T-helper 22 cell (primary cell): ENCODE results near the gene DNAH8.

Experiments used
- DNase-seq: peaks from one replicate; pipeline ENCODE4 v3.0.0-alpha.2; 2020; ENCODE audit warnings: low read depth

Gene DNAH8

DNA sequence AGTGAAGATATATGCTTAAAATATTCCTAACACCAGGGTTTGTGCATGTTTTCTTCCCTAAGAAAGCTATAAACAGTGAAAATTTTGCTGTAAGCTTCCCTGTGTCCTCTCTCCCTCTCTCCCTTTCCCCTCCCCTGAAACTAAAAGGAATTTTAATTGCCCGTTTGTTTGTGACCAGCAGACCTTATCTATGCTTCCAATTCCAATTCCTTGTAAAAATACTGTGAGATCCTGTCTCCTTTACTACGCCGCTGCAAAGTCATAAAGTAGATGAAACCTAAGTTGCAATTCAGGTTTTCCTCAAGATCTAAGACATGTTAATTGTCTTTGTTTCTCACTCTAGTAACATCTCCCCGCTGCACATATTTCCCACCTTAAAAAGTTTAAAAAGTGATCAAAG, 82.3 kb downstream of the DNAH8 start:
- no peak for DNase-seq

DNA sequence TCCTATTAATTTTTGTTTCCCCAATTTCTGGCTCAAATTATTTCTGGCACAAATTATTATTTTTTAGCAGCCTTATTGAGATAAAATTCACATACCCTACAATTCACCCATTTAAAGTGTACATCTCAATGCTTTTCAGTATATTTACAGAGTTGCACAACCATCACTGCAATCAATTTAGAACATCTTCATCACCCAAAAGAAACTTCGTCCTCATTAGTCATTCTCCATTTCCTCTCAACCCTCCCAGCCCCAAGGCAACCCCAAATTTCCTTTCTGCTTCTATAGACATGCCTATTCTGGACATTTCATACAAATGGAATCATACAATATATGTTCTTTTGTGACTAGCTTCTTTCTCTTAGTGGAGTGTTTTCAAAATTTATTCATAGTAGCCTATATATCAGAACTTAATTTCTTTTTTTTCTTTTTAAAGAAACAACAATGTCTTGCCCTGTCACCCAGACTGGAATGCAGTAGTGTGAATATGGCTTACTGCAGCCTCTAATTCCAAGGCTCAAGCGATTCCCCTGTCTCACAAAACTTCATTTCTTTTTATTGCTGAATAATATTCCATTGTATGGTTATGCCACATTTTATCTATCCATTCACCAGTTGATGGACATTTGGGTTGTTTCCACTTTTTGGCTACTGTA, 84.5 kb downstream of the DNAH8 start:
- DNase-seq, result no peak

- no peak for DNase-seq
These were observed 86.2 kb downstream of the DNAH8 start for GRCh38 chr6:38801305-38801704.

GRCh38 chr6:38802497-38802896, 87.4 kb downstream of the DNAH8 start:
- DNase-seq, result no peak

- no peak for DNase-seq
These were observed 88.0 kb downstream of the DNAH8 start for GRCh38 chr6:38803129-38803528.

GRCh38 chr6:38804358-38804757, 89.2 kb downstream of the DNAH8 start:
- no peak for DNase-seq

DNA sequence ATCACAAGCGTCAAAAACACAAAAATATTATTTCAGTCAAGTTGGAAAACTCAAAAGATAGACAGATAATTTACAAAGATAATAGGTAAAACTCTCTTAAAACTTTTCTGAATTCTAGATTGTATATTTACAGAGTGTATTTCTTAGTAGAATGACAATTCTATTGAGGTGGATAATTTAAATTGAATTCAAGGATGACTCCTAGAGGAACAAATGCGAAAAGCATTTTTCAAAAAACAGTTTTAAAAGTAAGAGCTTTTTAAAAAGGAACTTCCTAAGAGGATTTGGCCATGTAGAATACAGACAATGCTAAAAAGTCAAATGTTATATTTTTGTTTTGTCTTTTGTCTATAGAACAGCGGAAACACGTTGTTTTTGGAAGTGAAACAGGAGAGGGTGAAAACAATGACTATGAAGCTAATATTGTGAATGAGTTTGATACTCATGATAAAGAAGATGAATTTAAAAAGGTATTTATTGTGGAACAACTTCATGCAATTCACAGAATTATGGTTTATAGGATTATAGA, 90.1 kb downstream of the DNAH8 start:
- no peak for DNase-seq

DNA sequence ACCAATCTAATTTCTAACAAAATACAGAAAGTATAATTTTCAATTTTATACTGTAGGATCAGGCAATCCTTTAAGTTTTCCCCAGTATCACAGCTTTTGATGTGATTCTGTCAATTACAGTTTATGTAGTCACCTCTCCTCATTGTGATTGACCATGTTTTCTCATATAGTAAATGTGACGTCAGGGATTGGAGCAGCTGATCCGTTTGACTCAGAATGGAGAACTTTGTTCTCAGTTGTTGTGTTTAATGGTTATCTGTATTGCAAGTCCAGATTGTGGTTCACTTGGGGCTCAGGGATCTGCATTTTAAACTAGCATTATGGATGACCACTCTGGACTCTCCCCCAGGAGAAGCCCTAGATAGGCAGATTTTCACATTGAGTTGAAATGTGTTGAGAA, 90.6 kb downstream of the DNAH8 start:
- no peak for DNase-seq

- no peak for DNase-seq
These were observed 91.2 kb downstream of the DNAH8 start for GRCh38 chr6:38806271-38806670.

GRCh38 chr6:38806833-38807232, 91.7 kb downstream of the DNAH8 start:
- no peak for DNase-seq

DNA sequence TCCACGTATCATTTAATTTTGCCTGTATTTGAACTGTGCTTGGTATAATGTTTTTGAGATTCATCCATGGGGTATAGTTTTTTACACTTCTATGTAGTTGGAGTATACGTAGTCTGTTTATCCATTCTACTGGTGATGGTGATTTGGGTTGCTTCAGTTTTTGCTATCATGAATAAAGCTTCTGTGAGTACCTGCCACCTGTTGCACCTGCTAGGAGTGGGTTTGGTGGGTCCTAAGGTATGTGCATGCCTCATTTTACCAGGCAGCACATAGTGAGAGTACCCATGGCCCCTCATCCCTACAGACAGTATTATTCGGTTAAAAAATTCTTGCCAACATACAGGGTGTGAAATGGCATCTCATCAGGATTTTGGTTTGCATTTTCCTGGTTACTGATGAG, 92.9 kb downstream of the DNAH8 start:
- no peak for DNase-seq

- no peak for DNase-seq
These were observed 98.1 kb downstream of the DNAH8 start for GRCh38 chr6:38813041-38813823.

GRCh38 chr6:38814761-38815160, 99.7 kb downstream of the DNAH8 start:
- no peak for DNase-seq

- no peak for DNase-seq
These were observed 100.1 kb downstream of the DNAH8 start for GRCh38 chr6:38815250-38815649.

DNA sequence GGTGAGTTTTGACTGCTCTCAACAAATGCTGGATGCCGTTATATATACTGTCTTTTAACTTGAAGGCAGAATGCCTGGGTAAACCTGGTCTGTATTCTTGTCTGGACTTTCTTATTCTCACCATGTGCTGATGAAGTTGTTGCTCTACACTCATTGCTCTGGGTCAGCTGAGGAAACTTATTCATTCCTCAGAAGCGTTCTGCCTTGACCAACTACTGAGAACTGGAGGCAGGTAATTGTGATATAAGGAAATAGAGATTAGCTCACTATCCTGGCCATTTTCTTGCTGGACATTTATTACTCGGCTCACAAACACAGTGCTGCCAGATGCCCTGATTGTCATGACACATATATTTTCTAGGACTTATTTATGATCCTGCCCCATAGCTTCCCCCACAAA, 103.6 kb downstream of the DNAH8 start:
- no peak for DNase-seq

DNA sequence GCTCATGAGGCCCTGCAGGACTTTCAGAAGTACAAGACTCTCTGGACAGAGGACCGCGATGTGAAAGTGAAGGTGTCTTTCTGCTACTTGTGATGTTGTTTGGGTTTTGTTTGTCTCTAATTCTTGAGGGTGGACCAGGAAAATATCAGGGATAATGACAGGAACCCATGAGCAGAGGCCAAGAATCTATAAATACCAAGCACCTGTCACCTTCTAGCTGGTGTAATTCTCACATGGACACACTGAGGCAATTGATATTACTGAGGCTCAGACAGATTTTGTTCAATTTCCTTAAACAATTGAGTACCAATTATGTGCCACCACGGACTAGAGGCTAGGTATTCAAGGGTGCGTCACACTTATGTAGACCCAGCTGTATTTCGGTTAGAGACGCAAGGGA, 107.9 kb downstream of the DNAH8 start:
- no peak for DNase-seq

GRCh38 chr6:38824243-38824894, 109.3 kb downstream of the DNAH8 start:
- DNase-seq, result no peak

DNA sequence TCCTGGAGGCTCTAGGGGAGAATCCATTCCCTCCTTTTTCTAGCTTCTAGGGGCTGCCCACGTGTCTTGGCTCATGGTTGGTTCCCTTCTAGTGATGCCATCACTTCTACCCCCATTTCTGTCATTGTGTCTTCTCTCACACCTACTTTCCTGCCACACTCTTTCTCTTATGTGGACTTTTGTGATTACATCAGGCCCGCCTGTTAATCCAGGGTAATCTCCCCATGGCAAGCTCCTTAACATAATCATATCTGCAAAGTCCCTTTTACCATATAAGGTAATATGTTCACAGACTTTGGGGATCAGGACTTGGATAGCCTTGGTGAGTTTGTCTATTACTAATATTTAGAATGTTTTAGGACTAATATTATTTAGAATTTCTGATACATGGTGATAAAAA, 111.9 kb downstream of the DNAH8 start:
- no peak for DNase-seq

- no peak for DNase-seq
These were observed 116.8 kb downstream of the DNAH8 start for GRCh38 chr6:38831865-38832264.

DNA sequence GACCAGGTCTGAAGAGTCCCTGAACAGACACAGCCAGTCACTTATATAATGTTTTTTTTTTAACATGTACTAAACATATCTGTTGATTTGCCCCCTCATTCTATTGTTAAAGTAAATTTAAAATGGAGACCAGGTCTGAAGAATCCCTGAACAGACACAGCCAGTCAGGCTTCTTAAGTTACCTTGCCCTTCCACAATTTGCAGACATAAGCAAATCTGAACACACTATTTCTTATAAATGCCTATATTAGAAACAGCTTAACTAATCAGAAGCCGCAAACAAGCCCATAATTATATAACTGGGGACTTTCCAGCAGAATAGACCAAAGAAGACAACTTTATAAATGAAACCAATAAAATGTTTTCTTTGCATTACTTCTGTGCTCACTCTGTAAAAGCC, 118.2 kb downstream of the DNAH8 start:
- DNase-seq, result no peak

GRCh38 chr6:38836585-38836984, 121.5 kb downstream of the DNAH8 start:
- no peak for DNase-seq

GRCh38 chr6:38837101-38837500, 122.0 kb downstream of the DNAH8 start:
- no peak for DNase-seq

- no peak for DNase-seq
These were observed 128.7 kb downstream of the DNAH8 start for GRCh38 chr6:38843798-38844197.
